GM23248 (cell line): ENCODE results near the gene COPZ2.

Experiments used
- EZH2 ChIP-seq: fragments of 200-600 bp; sonication (generic); IDR thresholded peaks from 2 replicates; pipeline ENCODE4 v1.6.1; 2018; ENCODE audit warnings: antibody characterized with exemption, mild to moderate bottlenecking; ENCODE audit not compliant: insufficient read depth, poor library complexity, severe bottlenecking
- EZH2phosphoT487 ChIP-seq: fragments of 200-600 bp; sonication (generic); IDR thresholded peaks from 2 replicates; pipeline ENCODE4 v1.6.1; 2018; ENCODE audit warnings: antibody characterized with exemption, moderate library complexity, mild to moderate bottlenecking, low read depth; ENCODE audit not compliant: insufficient read depth

GRCh38 chr17:48060249-48060648 is 22.7 kb upstream of the COPZ2 start:
- TF ChIP-seq EZH2 (no peak), EZH2phosphoT487 (no peak)
